SK-N-SH (cell line): Measurements from ENCODE around the gene BABAM2. TPM values are rescaled to one million over a fixed set of nuclear protein-coding genes. Genes with fewer than 3 reads are reported as not detected.

Source experiments
- CTCF ChIA-PET: fragments of 300-600, 350-600 bp; formaldehyde crosslinking; extraction: SDS; loops from one replicate; lab custom pipeline; 2021; lab: Yijun Ruan, JAX
- POLR2A ChIA-PET: fragments of 350-600 bp; sonication (Branson Sonifier 250); formaldehyde crosslinking; extraction: SDS; loops from one replicate; lab custom pipeline; 2020; ENCODE audit warnings: antibody characterized with exemption, inconsistent platforms; lab: Yijun Ruan, JAX
- DNase-seq: peaks from one replicate; pipeline ENCODE4 v3.0.0; 2012
- H2AFZ ChIP-seq: fragments of 200-600 bp; sonication (generic); 2 replicates; pipeline ENCODE4 v1.8.1; 2016; ENCODE audit warnings: antibody characterized with exemption, mild to moderate bottlenecking, low read depth
- H3F3A ChIP-seq: fragments of 200-600 bp; sonication (generic); replicated peaks from 2 replicates; pipeline ENCODE3; 2016; ENCODE audit warnings: antibody characterized with exemption, mild to moderate bottlenecking; ENCODE audit not compliant: insufficient read depth
- H3K27ac ChIP-seq, 2 experiments: fragments of 200-500 bp in 1 of 2; fragments of 200-600 bp in 1 of 2; sonication (Bioruptor generic) in 1 of 2; sonication (generic), shearing (Covaris generic) in 1 of 2; 2 replicates each; pipeline versions ENCODE4 v1.5.1 to v1.6.1; 2014 to 2016; ENCODE audit warnings: low read depth in 2 of 2, inconsistent platforms in 1 of 2, low read length in 1 of 2, mild to moderate bottlenecking in 1 of 2, mixed read lengths in 1 of 2
- H3K27me3 ChIP-seq: fragments of 200-600 bp; sonication (generic), shearing (Covaris generic); 2 replicates; pipeline ENCODE4 v1.6.1; 2016; ENCODE audit warnings: mixed run types; ENCODE audit not compliant: insufficient read depth
- H3K36me3 ChIP-seq, 2 experiments: fragments of 200-500 bp in 1 of 2; fragments of 200-600 bp in 1 of 2; sonication (Bioruptor generic) in 1 of 2; sonication (generic) in 1 of 2; replicated peaks in 1 of 2; 2 replicates each; pipeline versions ENCODE3 to v1.5.1; 2014 to 2016; ENCODE audit warnings: low read length in 1 of 2, mild to moderate bottlenecking in 1 of 2; ENCODE audit not compliant: insufficient read depth in 2 of 2, control insufficient read depth in 1 of 2
- H3K4me1 ChIP-seq, 2 experiments: fragments of 200-500 bp in 1 of 2; fragments of 200-600 bp in 1 of 2; sonication (Bioruptor generic) in 1 of 2; sonication (generic), shearing (Covaris generic) in 1 of 2; 2 replicates each; pipeline versions ENCODE4 v1.5.1 to v1.6.1; 2014 to 2016; ENCODE audit warnings: low read depth in 1 of 2, low read length in 1 of 2, mixed run types in 1 of 2; ENCODE audit not compliant: insufficient read depth in 2 of 2, control insufficient read depth in 1 of 2
- H3K4me2 ChIP-seq: fragments of 200-600 bp; sonication (generic), shearing (Covaris generic); 2 replicates; pipeline ENCODE4 v1.6.1; 2017; ENCODE audit warnings: mixed run types
- H3K4me3 ChIP-seq, 2 experiments: fragments of 200-500 bp in 1 of 2; fragments of 200-600 bp in 1 of 2; sonication (Bioruptor generic) in 1 of 2; sonication (generic), shearing (Covaris generic) in 1 of 2; 2 replicates each; pipeline versions ENCODE4 v1.5.1 to v1.8.1; 2014 to 2016; ENCODE audit warnings: low read depth in 2 of 2, inconsistent platforms in 1 of 2, low read length in 1 of 2, mild to moderate bottlenecking in 1 of 2, mixed read lengths in 1 of 2, moderate library complexity in 1 of 2
- H3K79me2 ChIP-seq: fragments of 200-600 bp; sonication (generic); 2 replicates; pipeline ENCODE4 v1.8.1; 2017; ENCODE audit warnings: mild to moderate bottlenecking; ENCODE audit not compliant: insufficient read depth
- H3K9ac ChIP-seq: fragments of 200-600 bp; sonication (generic); 2 replicates; pipeline ENCODE4 v1.6.1; 2017; ENCODE audit warnings: mixed run types
- H3K9me2 ChIP-seq: fragments of 200-600 bp; sonication (generic); 2 replicates; pipeline ENCODE4 v1.6.1; 2017; ENCODE audit warnings: mixed run types
- H3K9me3 ChIP-seq: fragments of 200-600 bp; sonication (generic); 2 replicates; pipeline ENCODE4 v1.6.1; 2017; ENCODE audit warnings: mixed run types, mild to moderate bottlenecking, moderate library complexity
- H4K20me1 ChIP-seq: fragments of 200-600 bp; sonication (generic); 2 replicates; pipeline ENCODE4 v1.6.1; 2017; ENCODE audit warnings: mild to moderate bottlenecking, mixed run types; ENCODE audit not compliant: insufficient read depth
- CHD2 ChIP-seq: fragments of 150-350 bp; IDR thresholded peaks from 2 replicates; pipeline ENCODE4 v1.6.1; 2018; ENCODE audit warnings: low read length; ENCODE audit not compliant: partially characterized antibody
- EP300 ChIP-seq, 2 experiments: IDR thresholded peaks; 2 replicates each; pipeline versions ENCODE4 v1.4.0 to v1.6.1; 2012; ENCODE audit warnings: borderline replicate concordance in 1 of 2, low read depth in 1 of 2, low read length in 1 of 2
- FOSL2 ChIP-seq: IDR thresholded peaks from 2 replicates; pipeline ENCODE4 v1.4.0; 2012; ENCODE audit warnings: low read depth, mild to moderate bottlenecking, moderate library complexity, borderline replicate concordance
- IRF3 ChIP-seq: fragments of 150-350 bp; IDR thresholded peaks from 2 replicates; pipeline ENCODE4 v1.6.1; 2016; ENCODE audit warnings: mild to moderate bottlenecking, low read depth, low read length
- MEF2A ChIP-seq: IDR thresholded peaks from 2 replicates; pipeline ENCODE4 v1.4.0; 2012; ENCODE audit warnings: low read depth, borderline replicate concordance
- NFIC ChIP-seq: IDR thresholded peaks from 2 replicates; pipeline ENCODE4 v1.4.0; 2012; ENCODE audit warnings: borderline replicate concordance
- PBX3 ChIP-seq: IDR thresholded peaks from 2 replicates; pipeline ENCODE4; 2012
- POLR2AphosphoS5 ChIP-seq: IDR thresholded peaks from 2 replicates; pipeline ENCODE4 v1.6.1; 2012; ENCODE audit warnings: low read depth, low read length
- RAD21 ChIP-seq: IDR thresholded peaks from 2 replicates; pipeline ENCODE4 v1.6.1; 2012; ENCODE audit warnings: mild to moderate bottlenecking, low read length
- RCOR1 ChIP-seq: fragments of 150-350 bp; IDR thresholded peaks from 2 replicates; pipeline ENCODE4 v1.6.1; 2017; ENCODE audit warnings: antibody characterized with exemption, low read length
- SIN3A ChIP-seq: IDR thresholded peaks from 2 replicates; pipeline ENCODE4 v1.6.1; 2012; ENCODE audit warnings: low read depth, mild to moderate bottlenecking, low read length, moderate library complexity, borderline replicate concordance
- TCF12 ChIP-seq: IDR thresholded peaks from 2 replicates; pipeline ENCODE4 v1.4.0; 2012
- WGBS: methylation state at CpG from one replicate; pipeline ENCODE4 v1.1.6; 2017; ENCODE audit warnings: low lambda C conversion rate; 5-methylcytosine and 5-hydroxymethylcytosine counted together
- polyA plus RNA-seq, 3 experiments: library from polyadenylated mRNA; depleted of rRNA; stranded (reverse); fragments of >200 nt; gene quantifications; 2 replicates each; pipeline ENCODE4 v1.2.3, GENCODE V29; 2012
- TF ChIP-seq, protein P1 (sequence below): fragments of 150-350 bp; IDR thresholded peaks from 2 replicates; pipeline ENCODE4 v1.6.1; 2017; ENCODE audit warnings: antibody characterized with exemption, low read length, low read depth, borderline replicate concordance
- TF ChIP-seq, protein P2 (sequence below): IDR thresholded peaks from 2 replicates; pipeline ENCODE4 v1.6.1; 2012; ENCODE audit warnings: mild to moderate bottlenecking, low read depth, low read length, moderate library complexity
- TF ChIP-seq, protein P3 (sequence below): IDR thresholded peaks from 2 replicates; pipeline ENCODE4 v1.4.0; 2012; ENCODE audit warnings: low read depth, borderline replicate concordance

The BABAM2 gene
- polyA plus RNA-seq, 1 of the 3 experiments (the other 2 are of a cell fraction): 34.0 TPM

- WGBS: 98% methylated on average over 13 of the region's 15 CpGs
These were observed 428.8 kb downstream of the BABAM2 start for GRCh38 chr2:28319118-28320008.

More at GRCh38 chr2:28319118-28320008, 428.8 kb downstream of the BABAM2 start:
- POLR2A ChIA-PET: no interaction called here
- H4K20me1 ChIP-seq: no peaks in the 10 kb centered on the region
- no peak overlapping the region for H3K4me3 ChIP-seq
- TF ChIP-seq, protein P1, sequence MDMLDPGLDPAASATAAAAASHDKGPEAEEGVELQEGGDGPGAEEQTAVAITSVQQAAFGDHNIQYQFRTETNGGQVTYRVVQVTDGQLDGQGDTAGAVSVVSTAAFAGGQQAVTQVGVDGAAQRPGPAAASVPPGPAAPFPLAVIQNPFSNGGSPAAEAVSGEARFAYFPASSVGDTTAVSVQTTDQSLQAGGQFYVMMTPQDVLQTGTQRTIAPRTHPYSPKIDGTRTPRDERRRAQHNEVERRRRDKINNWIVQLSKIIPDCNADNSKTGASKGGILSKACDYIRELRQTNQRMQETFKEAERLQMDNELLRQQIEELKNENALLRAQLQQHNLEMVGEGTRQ: no peak
- TF ChIP-seq FOSL2 (no peak), TCF12 (no peak), PBX3 (no peak), EP300 (IDR thresholded peaks at IDR 0.05; ENCODE audit: borderline replicate concordance in 1 of 2, low read depth in 1 of 2, low read length in 1 of 2) (no peak), NFIC (no peak), POLR2AphosphoS5 (no peak), SIN3A (no peak), RAD21 (no peak), IRF3 (no peak), MEF2A (no peak), CHD2 (no peak), RCOR1 (no peak)
- TF ChIP-seq, protein P2, sequence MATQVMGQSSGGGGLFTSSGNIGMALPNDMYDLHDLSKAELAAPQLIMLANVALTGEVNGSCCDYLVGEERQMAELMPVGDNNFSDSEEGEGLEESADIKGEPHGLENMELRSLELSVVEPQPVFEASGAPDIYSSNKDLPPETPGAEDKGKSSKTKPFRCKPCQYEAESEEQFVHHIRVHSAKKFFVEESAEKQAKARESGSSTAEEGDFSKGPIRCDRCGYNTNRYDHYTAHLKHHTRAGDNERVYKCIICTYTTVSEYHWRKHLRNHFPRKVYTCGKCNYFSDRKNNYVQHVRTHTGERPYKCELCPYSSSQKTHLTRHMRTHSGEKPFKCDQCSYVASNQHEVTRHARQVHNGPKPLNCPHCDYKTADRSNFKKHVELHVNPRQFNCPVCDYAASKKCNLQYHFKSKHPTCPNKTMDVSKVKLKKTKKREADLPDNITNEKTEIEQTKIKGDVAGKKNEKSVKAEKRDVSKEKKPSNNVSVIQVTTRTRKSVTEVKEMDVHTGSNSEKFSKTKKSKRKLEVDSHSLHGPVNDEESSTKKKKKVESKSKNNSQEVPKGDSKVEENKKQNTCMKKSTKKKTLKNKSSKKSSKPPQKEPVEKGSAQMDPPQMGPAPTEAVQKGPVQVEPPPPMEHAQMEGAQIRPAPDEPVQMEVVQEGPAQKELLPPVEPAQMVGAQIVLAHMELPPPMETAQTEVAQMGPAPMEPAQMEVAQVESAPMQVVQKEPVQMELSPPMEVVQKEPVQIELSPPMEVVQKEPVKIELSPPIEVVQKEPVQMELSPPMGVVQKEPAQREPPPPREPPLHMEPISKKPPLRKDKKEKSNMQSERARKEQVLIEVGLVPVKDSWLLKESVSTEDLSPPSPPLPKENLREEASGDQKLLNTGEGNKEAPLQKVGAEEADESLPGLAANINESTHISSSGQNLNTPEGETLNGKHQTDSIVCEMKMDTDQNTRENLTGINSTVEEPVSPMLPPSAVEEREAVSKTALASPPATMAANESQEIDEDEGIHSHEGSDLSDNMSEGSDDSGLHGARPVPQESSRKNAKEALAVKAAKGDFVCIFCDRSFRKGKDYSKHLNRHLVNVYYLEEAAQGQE: no peak
- TF ChIP-seq, protein P3, sequence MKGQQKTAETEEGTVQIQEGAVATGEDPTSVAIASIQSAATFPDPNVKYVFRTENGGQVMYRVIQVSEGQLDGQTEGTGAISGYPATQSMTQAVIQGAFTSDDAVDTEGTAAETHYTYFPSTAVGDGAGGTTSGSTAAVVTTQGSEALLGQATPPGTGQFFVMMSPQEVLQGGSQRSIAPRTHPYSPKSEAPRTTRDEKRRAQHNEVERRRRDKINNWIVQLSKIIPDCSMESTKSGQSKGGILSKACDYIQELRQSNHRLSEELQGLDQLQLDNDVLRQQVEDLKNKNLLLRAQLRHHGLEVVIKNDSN: no peak
- H3K4me1 ChIP-seq: peaks cover 0 to 2% of the 10 kb centered on the region in 2 experiments; a peak in 1 of 4 replicates
- no peaks in the 10 kb centered on the region for H3K79me2 ChIP-seq
- H3K27me3 ChIP-seq: no peaks in the 10 kb centered on the region
- H3K9me2 ChIP-seq: no peaks in the 10 kb centered on the region
- no peak overlapping the region for H3K9ac ChIP-seq
- H3K4me2 ChIP-seq: no peak overlapping the region
- CTCF ChIA-PET: interaction anchor here (0.9 to 1.8 kb wide), 4 partner anchors 70 to 616 kb away, joined by 3 to 5 read pairs (median 4); no protein-coding TSS in a partner anchor
- no peak for DNase-seq
- H3K27ac ChIP-seq: no peak overlapping the region
- H3K9me3 ChIP-seq: no peaks in the 10 kb centered on the region
- H3K36me3 ChIP-seq: no peaks in the 10 kb centered on the region
- no peaks in the 10 kb centered on the region for H3F3A ChIP-seq
- no peak overlapping the region for H2AFZ ChIP-seq
